Measurements from ENCODE around the gene C1S.
A peak's percentile ranks its signal among the peaks of the same experiment; 100 is the strongest.

C1S gene

GRCh38 chr12:7090222-7090998, 29.9 kb downstream of the C1S start:
- no peak for ATAC-seq
- TF ChIP-seq, protein P1, sequence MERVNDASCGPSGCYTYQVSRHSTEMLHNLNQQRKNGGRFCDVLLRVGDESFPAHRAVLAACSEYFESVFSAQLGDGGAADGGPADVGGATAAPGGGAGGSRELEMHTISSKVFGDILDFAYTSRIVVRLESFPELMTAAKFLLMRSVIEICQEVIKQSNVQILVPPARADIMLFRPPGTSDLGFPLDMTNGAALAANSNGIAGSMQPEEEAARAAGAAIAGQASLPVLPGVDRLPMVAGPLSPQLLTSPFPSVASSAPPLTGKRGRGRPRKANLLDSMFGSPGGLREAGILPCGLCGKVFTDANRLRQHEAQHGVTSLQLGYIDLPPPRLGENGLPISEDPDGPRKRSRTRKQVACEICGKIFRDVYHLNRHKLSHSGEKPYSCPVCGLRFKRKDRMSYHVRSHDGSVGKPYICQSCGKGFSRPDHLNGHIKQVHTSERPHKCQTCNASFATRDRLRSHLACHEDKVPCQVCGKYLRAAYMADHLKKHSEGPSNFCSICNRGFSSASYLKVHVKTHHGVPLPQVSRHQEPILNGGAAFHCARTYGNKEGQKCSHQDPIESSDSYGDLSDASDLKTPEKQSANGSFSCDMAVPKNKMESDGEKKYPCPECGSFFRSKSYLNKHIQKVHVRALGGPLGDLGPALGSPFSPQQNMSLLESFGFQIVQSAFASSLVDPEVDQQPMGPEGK (CRISPR knock-in tag; IDR thresholded peaks at IDR 0.05; ENCODE audit: borderline replicate concordance), result no peak
- TF ChIP-seq GLIS3 (CRISPR knock-in tag; IDR thresholded peaks at IDR 0.05), result no peak
- no peak for TF ChIP-seq TSHZ2 (CRISPR knock-in tag; IDR thresholded peaks at IDR 0.05)
- TF ChIP-seq TOX (CRISPR knock-in tag; IDR thresholded peaks at IDR 0.05; ENCODE audit: borderline replicate concordance), result no peak
- no peak for TF ChIP-seq TCF4 (CRISPR knock-in tag; IDR thresholded peaks at IDR 0.05; ENCODE audit: borderline replicate concordance)
- no peak for TF ChIP-seq BACH2 (CRISPR knock-in tag; IDR thresholded peaks at IDR 0.05; ENCODE audit: borderline replicate concordance)
- no peak for TF ChIP-seq ISL1 (CRISPR knock-in tag; IDR thresholded peaks at IDR 0.05)
- TF ChIP-seq, protein P2, sequence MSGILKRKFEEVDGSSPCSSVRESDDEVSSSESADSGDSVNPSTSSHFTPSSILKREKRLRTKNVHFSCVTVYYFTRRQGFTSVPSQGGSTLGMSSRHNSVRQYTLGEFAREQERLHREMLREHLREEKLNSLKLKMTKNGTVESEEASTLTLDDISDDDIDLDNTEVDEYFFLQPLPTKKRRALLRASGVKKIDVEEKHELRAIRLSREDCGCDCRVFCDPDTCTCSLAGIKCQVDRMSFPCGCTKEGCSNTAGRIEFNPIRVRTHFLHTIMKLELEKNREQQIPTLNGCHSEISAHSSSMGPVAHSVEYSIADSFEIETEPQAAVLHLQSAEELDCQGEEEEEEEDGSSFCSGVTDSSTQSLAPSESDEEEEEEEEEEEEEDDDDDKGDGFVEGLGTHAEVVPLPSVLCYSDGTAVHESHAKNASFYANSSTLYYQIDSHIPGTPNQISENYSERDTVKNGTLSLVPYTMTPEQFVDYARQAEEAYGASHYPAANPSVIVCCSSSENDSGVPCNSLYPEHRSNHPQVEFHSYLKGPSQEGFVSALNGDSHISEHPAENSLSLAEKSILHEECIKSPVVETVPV (CRISPR knock-in tag; IDR thresholded peaks at IDR 0.05), result no peak
- no peak for TF ChIP-seq ZNF8 (CRISPR knock-in tag; IDR thresholded peaks at IDR 0.05)
- TF ChIP-seq ZFP3 (CRISPR knock-in tag; IDR thresholded peaks at IDR 0.05), result no peak
- TF ChIP-seq RARB (CRISPR knock-in tag; IDR thresholded peaks at IDR 0.05), result no peak
- TF ChIP-seq ZNF70 (CRISPR knock-in tag; IDR thresholded peaks at IDR 0.05), result no peak
- no peak for TF ChIP-seq POU6F1 (CRISPR knock-in tag; IDR thresholded peaks at IDR 0.05; ENCODE audit: borderline replicate concordance, low read depth)
- no peak for TF ChIP-seq ZC3H10 (CRISPR knock-in tag; IDR thresholded peaks at IDR 0.05)
- TF ChIP-seq SNAI2 (CRISPR knock-in tag; IDR thresholded peaks at IDR 0.05), result no peak
- no peak for TF ChIP-seq ZFP30 (CRISPR knock-in tag; IDR thresholded peaks at IDR 0.05)
- no peak for TF ChIP-seq OSR1 (CRISPR knock-in tag; IDR thresholded peaks at IDR 0.05)

GRCh38 chr12:7091171-7091570, 30.7 kb downstream of the C1S start:
- ATAC-seq, result no peak
- TF ChIP-seq GLIS3 (CRISPR knock-in tag; IDR thresholded peaks at IDR 0.05), result no peak
- no peak for TF ChIP-seq ZC3H10 (CRISPR knock-in tag; IDR thresholded peaks at IDR 0.05)
- no peak for TF ChIP-seq CSDC2 (CRISPR knock-in tag; IDR thresholded peaks at IDR 0.05)
- no peak for TF ChIP-seq ZFP3 (CRISPR knock-in tag; IDR thresholded peaks at IDR 0.05)

GRCh38 chr12:7091660-7092228, 31.2 kb downstream of the C1S start:
- peak; percentile 31; the same call in 2 of the 3 replicates for ATAC-seq
- TF ChIP-seq ZFP3 (CRISPR knock-in tag; IDR thresholded peaks at IDR 0.05) (no peak), TOX (CRISPR knock-in tag; IDR thresholded peaks at IDR 0.05; ENCODE audit: borderline replicate concordance) (no peak), GLIS3 (CRISPR knock-in tag; IDR thresholded peaks at IDR 0.05) (no peak), ISL1 (CRISPR knock-in tag; IDR thresholded peaks at IDR 0.05) (no peak), RARB (CRISPR knock-in tag; IDR thresholded peaks at IDR 0.05) (no peak), ZC3H10 (CRISPR knock-in tag; IDR thresholded peaks at IDR 0.05) (no peak), ESRRG (CRISPR knock-in tag; IDR thresholded peaks at IDR 0.05) (no peak), ZFP30 (CRISPR knock-in tag; IDR thresholded peaks at IDR 0.05) (no peak), POU6F1 (CRISPR knock-in tag; IDR thresholded peaks at IDR 0.05; ENCODE audit: borderline replicate concordance, low read depth) (no peak), TSHZ2 (CRISPR knock-in tag; IDR thresholded peaks at IDR 0.05) (no peak), OSR1 (CRISPR knock-in tag; IDR thresholded peaks at IDR 0.05) (no peak), SNAI2 (CRISPR knock-in tag; IDR thresholded peaks at IDR 0.05) (no peak)
- TF ChIP-seq, protein P1 (CRISPR knock-in tag; IDR thresholded peaks at IDR 0.05; ENCODE audit: borderline replicate concordance), result no peak

All from SK-N-SH treated with all-trans-retinoic acid at 6 μM for 48 hours (cell line).